H9 (cell line): ENCODE data around the gene AFF4. TPM values are rescaled to one million over a fixed set of nuclear protein-coding genes. Genes with fewer than 3 reads are reported as not detected.

Experiments
- DNase-seq: peaks from one replicate; pipeline ENCODE4 v3.0.0-alpha.2; 2017
- H2AFZ ChIP-seq: one replicate; pipeline ENCODE4 v1.6.1; 2013; ENCODE audit warnings: mild to moderate bottlenecking, low read length, control low read depth, moderate library complexity
- H2AK5ac ChIP-seq: 2 replicates; pipeline ENCODE4 v1.6.1; 2013; ENCODE audit warnings: low read length, control low read depth, mixed read lengths; ENCODE audit not compliant: insufficient read length
- H2BK120ac ChIP-seq: one replicate; pipeline ENCODE4 v1.6.1; 2013; ENCODE audit warnings: low read depth, mild to moderate bottlenecking, low read length, control low read depth, inconsistent platforms; ENCODE audit not compliant: poor library complexity, severe bottlenecking
- H2BK12ac ChIP-seq: 2 replicates; pipeline ENCODE4 v1.6.1; 2013; ENCODE audit warnings: low read length, control low read depth, mixed read lengths, low read depth; ENCODE audit not compliant: insufficient read length
- H2BK15ac ChIP-seq: 2 replicates; pipeline ENCODE4 v1.6.1; 2013; ENCODE audit warnings: low read depth, low read length, control low read depth
- H2BK20ac ChIP-seq: one replicate; pipeline ENCODE4 v1.6.1; 2013; ENCODE audit warnings: low read depth, mild to moderate bottlenecking, low read length, control low read depth, inconsistent platforms; ENCODE audit not compliant: poor library complexity, severe bottlenecking
- H2BK5ac ChIP-seq: 2 replicates; pipeline ENCODE4 v1.6.1; 2013; ENCODE audit warnings: low read length, control low read depth, mixed read lengths; ENCODE audit not compliant: insufficient read length
- H3K14ac ChIP-seq: 2 replicates; pipeline ENCODE4 v1.6.1; 2013; ENCODE audit warnings: low read length, control low read depth; ENCODE audit not compliant: insufficient read depth
- H3K18ac ChIP-seq: 2 replicates; pipeline ENCODE4 v1.6.1; 2013; ENCODE audit warnings: low read depth, mild to moderate bottlenecking, mixed read lengths, low read length, control low read depth; ENCODE audit not compliant: insufficient read length
- H3K23ac ChIP-seq: 2 replicates; pipeline ENCODE4 v1.6.1; 2013; ENCODE audit warnings: low read length, control low read depth, mixed read lengths, low read depth; ENCODE audit not compliant: insufficient read length
- H3K23me2 ChIP-seq: 2 replicates; pipeline ENCODE4 v1.6.1; 2013; ENCODE audit warnings: low read depth, mild to moderate bottlenecking, mixed read lengths, low read length, control low read depth; ENCODE audit not compliant: insufficient read length, poor library complexity, severe bottlenecking
- H3K27ac ChIP-seq: 2 replicates; pipeline ENCODE4 v1.5.1; 2013; ENCODE audit warnings: low read length, control low read depth, mixed read lengths, low read depth; ENCODE audit not compliant: insufficient read length
- H3K27me3 ChIP-seq: 2 replicates; pipeline ENCODE4 v1.6.1; 2013; ENCODE audit warnings: low read length, control low read depth, inconsistent platforms; ENCODE audit not compliant: insufficient read depth
- H3K4ac ChIP-seq: 2 replicates; pipeline ENCODE4 v1.6.1; 2013; ENCODE audit warnings: low read depth, mild to moderate bottlenecking, control low read depth, inconsistent platforms, low read length, moderate library complexity
- H3K4me1 ChIP-seq: 2 replicates; pipeline ENCODE4 v1.6.1; 2013; ENCODE audit warnings: low read length, control low read depth, inconsistent platforms; ENCODE audit not compliant: insufficient read depth
- H3K4me2 ChIP-seq: 2 replicates; pipeline ENCODE4 v1.6.1; 2013; ENCODE audit warnings: low read length, control low read depth, mixed read lengths; ENCODE audit not compliant: insufficient read length, insufficient read depth
- H3K56ac ChIP-seq: 2 replicates; pipeline ENCODE4 v1.6.1; 2013; ENCODE audit warnings: low read depth, mild to moderate bottlenecking, mixed read lengths, low read length, control low read depth; ENCODE audit not compliant: insufficient read length
- H3K79me1 ChIP-seq: 2 replicates; pipeline ENCODE4 v1.6.1; 2013; ENCODE audit warnings: low read depth, mild to moderate bottlenecking, moderate library complexity, low read length, control low read depth, inconsistent platforms; ENCODE audit not compliant: insufficient read depth, poor library complexity, severe bottlenecking
- H3K79me2 ChIP-seq: 2 replicates; pipeline ENCODE4 v1.6.1; 2013; ENCODE audit warnings: low read length, control low read depth, inconsistent platforms; ENCODE audit not compliant: insufficient read depth
- H3K9ac ChIP-seq: 2 replicates; pipeline ENCODE4 v1.6.1; 2013; ENCODE audit warnings: low read length, control low read depth, mixed read lengths; ENCODE audit not compliant: insufficient read length; ENCODE audit errors: extremely low read depth
- H3K9me3 ChIP-seq: one replicate; pipeline ENCODE4 v1.6.1; 2013; ENCODE audit warnings: low read depth, low read length, inconsistent platforms; ENCODE audit not compliant: control insufficient read depth
- H3T11ph ChIP-seq: one replicate; pipeline ENCODE4 v1.6.1; 2013; ENCODE audit warnings: mild to moderate bottlenecking, low read length, control low read depth, inconsistent platforms
- H4K20me1 ChIP-seq: one replicate; pipeline ENCODE4 v1.6.1; 2013; ENCODE audit not compliant: control insufficient read depth, insufficient read length, insufficient read depth
- H4K5ac ChIP-seq: 2 replicates; pipeline ENCODE4 v1.6.1; 2013; ENCODE audit warnings: low read depth, mild to moderate bottlenecking, mixed read lengths, low read length, control low read depth; ENCODE audit not compliant: insufficient read length
- H4K8ac ChIP-seq: replicated peaks from 2 replicates; pipeline ENCODE4 v1.6.1; 2013; ENCODE audit warnings: low read length, control low read depth, mixed read lengths, low read depth; ENCODE audit not compliant: insufficient read length
- H4K91ac ChIP-seq: 2 replicates; pipeline ENCODE4 v1.6.1; 2013; ENCODE audit warnings: low read depth, mild to moderate bottlenecking, moderate library complexity, mixed read lengths, low read length, control low read depth; ENCODE audit not compliant: insufficient read length
- H3K27ac Mint-ChIP-seq, 3 experiments: 2 replicates in 2 of 3; 3 replicates in 1 of 3; pipeline ENCODE4 v1.8.0; 2020 to 2021; ENCODE audit warnings: mixed read lengths in 3 of 3, mild to moderate bottlenecking in 1 of 3, moderate library complexity in 1 of 3
- H3K27me3 Mint-ChIP-seq: 2 replicates; pipeline ENCODE4 v1.8.0; 2021; ENCODE audit warnings: low read depth, mild to moderate bottlenecking, moderate library complexity, mixed read lengths
- H3K36me3 Mint-ChIP-seq, 3 experiments: 2 replicates in 2 of 3; 3 replicates in 1 of 3; pipeline ENCODE4 v1.8.0; 2020 to 2021; ENCODE audit warnings: low read depth in 3 of 3, mixed read lengths in 3 of 3; ENCODE audit not compliant: insufficient read depth in 1 of 3
- H3K4me1 Mint-ChIP-seq, 2 experiments: 2 replicates each; pipeline ENCODE4 v1.8.0; 2020; ENCODE audit warnings: mixed read lengths in 2 of 2
- H3K4me3 Mint-ChIP-seq, 2 experiments: 2 replicates in 1 of 2; 3 replicates in 1 of 2; pipeline ENCODE4 v1.8.0; 2020 to 2021; ENCODE audit warnings: mild to moderate bottlenecking in 2 of 2, mixed read lengths in 2 of 2, moderate library complexity in 1 of 2
- H3K9me3 Mint-ChIP-seq, 2 experiments: 2 replicates in 1 of 2; 3 replicates in 1 of 2; pipeline ENCODE4 v1.8.0; 2020; ENCODE audit warnings: mild to moderate bottlenecking in 2 of 2, mixed read lengths in 2 of 2, moderate library complexity in 1 of 2
- WGBS: extraction: QIAGEN DNeasy Blood & Tissue Kit; methylation state at CpG from one replicate; pipeline ENCODE4 v1.1.7; 2013; ENCODE audit warnings: missing lambda C conversion rate, low lambda C conversion rate, mixed read lengths; ENCODE audit not compliant: insufficient read length; ENCODE audit errors: extremely low coverage; 5-methylcytosine and 5-hydroxymethylcytosine counted together
- long read RNA-seq: library from polyadenylated mRNA; unstranded; transcript quantifications from one replicate; pipeline ENCODE4 v2.0.0, GENCODE V29; 2020
- total RNA-seq: library from RNA; stranded (reverse); gene quantifications from 2 replicates; pipeline ENCODE4 v1.2.1, GENCODE V29; 2021
- TF ChIP-seq, protein P1 (sequence below): fragments of 200-600 bp; sonication (generic); conservative IDR thresholded peaks from 3 replicates; pipeline ENCODE4 v1.8.0; 2021; ENCODE audit warnings: antibody characterized with exemption, mild to moderate bottlenecking

The AFF4 gene, protein sequence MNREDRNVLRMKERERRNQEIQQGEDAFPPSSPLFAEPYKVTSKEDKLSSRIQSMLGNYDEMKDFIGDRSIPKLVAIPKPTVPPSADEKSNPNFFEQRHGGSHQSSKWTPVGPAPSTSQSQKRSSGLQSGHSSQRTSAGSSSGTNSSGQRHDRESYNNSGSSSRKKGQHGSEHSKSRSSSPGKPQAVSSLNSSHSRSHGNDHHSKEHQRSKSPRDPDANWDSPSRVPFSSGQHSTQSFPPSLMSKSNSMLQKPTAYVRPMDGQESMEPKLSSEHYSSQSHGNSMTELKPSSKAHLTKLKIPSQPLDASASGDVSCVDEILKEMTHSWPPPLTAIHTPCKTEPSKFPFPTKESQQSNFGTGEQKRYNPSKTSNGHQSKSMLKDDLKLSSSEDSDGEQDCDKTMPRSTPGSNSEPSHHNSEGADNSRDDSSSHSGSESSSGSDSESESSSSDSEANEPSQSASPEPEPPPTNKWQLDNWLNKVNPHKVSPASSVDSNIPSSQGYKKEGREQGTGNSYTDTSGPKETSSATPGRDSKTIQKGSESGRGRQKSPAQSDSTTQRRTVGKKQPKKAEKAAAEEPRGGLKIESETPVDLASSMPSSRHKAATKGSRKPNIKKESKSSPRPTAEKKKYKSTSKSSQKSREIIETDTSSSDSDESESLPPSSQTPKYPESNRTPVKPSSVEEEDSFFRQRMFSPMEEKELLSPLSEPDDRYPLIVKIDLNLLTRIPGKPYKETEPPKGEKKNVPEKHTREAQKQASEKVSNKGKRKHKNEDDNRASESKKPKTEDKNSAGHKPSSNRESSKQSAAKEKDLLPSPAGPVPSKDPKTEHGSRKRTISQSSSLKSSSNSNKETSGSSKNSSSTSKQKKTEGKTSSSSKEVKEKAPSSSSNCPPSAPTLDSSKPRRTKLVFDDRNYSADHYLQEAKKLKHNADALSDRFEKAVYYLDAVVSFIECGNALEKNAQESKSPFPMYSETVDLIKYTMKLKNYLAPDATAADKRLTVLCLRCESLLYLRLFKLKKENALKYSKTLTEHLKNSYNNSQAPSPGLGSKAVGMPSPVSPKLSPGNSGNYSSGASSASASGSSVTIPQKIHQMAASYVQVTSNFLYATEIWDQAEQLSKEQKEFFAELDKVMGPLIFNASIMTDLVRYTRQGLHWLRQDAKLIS
- total RNA-seq, result 68.1 and 73.2 TPM in 2 replicates
- long read RNA-seq, partial matches to known transcripts, result 80 of 101 reads
- long read RNA-seq, other reads (novel, unspliced or antisense), result 16 of 101 reads

DNA sequence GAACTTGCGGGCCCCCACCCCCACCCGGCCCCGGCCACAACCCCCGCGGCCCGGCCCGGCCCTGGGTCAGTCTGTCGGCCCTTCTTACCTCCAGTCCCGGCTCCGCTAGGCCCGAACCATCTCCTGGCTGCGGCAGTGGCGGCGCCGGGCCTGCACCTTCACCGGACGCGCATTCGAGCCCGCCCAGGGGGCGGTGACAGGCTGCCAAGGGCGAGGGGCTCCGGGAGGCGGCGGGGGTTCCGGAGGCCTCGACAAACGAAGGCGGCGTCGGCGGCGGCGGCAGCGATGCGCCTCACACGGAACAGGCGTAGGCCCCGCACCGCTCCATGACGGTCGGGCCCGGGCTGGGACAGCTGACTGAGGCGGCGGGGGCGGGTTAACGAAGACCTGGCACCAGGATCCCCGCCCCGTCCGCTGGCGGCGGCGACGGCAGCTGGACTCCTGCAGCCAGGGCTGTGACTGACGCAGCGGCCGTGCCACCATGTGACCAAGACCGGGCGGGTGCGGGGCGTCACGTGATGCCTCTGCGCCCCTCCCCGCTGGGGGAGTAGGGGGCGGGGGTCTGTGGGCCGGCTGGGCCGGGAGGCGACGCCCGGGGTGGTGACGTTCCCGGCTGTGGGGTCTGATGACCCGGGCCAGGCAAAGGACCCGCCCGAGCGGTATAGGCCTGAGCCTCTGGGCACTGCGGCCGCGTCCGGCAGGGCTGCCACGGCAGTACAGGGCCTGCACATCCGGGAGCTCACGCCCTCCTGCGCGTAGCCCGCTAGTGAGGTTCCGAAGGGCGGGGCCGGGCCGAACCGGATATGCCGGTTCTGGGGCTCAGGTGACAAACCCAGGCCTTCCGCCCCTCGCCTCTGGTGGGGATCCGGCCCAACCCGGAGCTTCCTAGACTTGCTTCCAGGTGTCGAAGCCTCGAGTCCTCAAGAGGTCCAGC is at the start of gene AFF4:
AFF4 (minus strand) TSS at position 464 of the 934 bp plus-strand sequence. CDS start 26,445 bp downstream, outside the sequence.
- H2AK5ac ChIP-seq, result peak within 1 kb of the TSS; percentile 41
- WGBS, result no CpG with 5 or more reads among the region's 98 CpGs
- H3K56ac ChIP-seq, result peak within 1 kb of the TSS; percentile 56
- H3K23ac ChIP-seq, result no peak within 1 kb of the TSS
- no peaks in the 10 kb centered on the region for H3K79me1 ChIP-seq
- no peak within 1 kb of the TSS for H2BK15ac ChIP-seq
- Mint-ChIP-seq H3K4me1 (peaks cover 5 to 10% of the 10 kb centered on the region in 2 experiments; a peak in 3 of 4 replicates), H3K9me3 (peaks cover 0 to 2% of the 10 kb centered on the region in 2 experiments; a peak in 1 of 5 replicates), H3K4me3 (peak within 1 kb of the TSS; percentile 95 to 98), H3K27me3 (no peaks in the 10 kb centered on the region), H3K36me3 (peaks cover 5 to 8% (median 6%) of the 10 kb centered on the region in 3 experiments; a peak in 5 of 7 replicates), H3K27ac (peak within 1 kb of the TSS; percentile 99)
- H3K18ac ChIP-seq, result peak within 1 kb of the TSS; percentile 92
- no peak within 1 kb of the TSS for H2BK120ac ChIP-seq
- H3K9ac ChIP-seq, result peak within 1 kb of the TSS; percentile 98
- no peaks in the 10 kb centered on the region for H4K20me1 ChIP-seq
- H2BK5ac ChIP-seq, result peak within 1 kb of the TSS; percentile 98
- peak within 1 kb of the TSS; percentile 62 for H3T11ph ChIP-seq
- H3K27me3 ChIP-seq, result no peaks in the 10 kb centered on the region
- peak; percentile 97 for DNase-seq
- no peaks in the 10 kb centered on the region for H3K4me1 ChIP-seq
- peak within 1 kb of the TSS; percentile 84 for H3K14ac ChIP-seq
- H3K79me2 ChIP-seq, result peaks cover 31% of the 10 kb centered on the region; the same call in 1 of the 2 replicates
- H3K4ac ChIP-seq, result peak within 1 kb of the TSS; percentile 82; the same call in 1 of the 2 replicates
- peak within 1 kb of the TSS; percentile 76 for H3K27ac ChIP-seq
- H2AFZ ChIP-seq, result peak within 1 kb of the TSS; percentile 88
- H3K9me3 ChIP-seq, result no peaks in the 10 kb centered on the region
- H3K23me2 ChIP-seq, result peaks cover 13% of the 10 kb centered on the region
- H2BK12ac ChIP-seq, result peak within 1 kb of the TSS; percentile 3
- H2BK20ac ChIP-seq, result no peak within 1 kb of the TSS
- TF ChIP-seq, protein P1, sequence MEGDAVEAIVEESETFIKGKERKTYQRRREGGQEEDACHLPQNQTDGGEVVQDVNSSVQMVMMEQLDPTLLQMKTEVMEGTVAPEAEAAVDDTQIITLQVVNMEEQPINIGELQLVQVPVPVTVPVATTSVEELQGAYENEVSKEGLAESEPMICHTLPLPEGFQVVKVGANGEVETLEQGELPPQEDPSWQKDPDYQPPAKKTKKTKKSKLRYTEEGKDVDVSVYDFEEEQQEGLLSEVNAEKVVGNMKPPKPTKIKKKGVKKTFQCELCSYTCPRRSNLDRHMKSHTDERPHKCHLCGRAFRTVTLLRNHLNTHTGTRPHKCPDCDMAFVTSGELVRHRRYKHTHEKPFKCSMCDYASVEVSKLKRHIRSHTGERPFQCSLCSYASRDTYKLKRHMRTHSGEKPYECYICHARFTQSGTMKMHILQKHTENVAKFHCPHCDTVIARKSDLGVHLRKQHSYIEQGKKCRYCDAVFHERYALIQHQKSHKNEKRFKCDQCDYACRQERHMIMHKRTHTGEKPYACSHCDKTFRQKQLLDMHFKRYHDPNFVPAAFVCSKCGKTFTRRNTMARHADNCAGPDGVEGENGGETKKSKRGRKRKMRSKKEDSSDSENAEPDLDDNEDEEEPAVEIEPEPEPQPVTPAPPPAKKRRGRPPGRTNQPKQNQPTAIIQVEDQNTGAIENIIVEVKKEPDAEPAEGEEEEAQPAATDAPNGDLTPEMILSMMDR, result no peak
- H4K91ac ChIP-seq, result no peak within 1 kb of the TSS
- peak within 1 kb of the TSS; percentile 97 for H3K4me2 ChIP-seq
- H4K8ac ChIP-seq, result no peak within 1 kb of the TSS
- peak within 1 kb of the TSS; percentile 83 for H4K5ac ChIP-seq
